Measurements from ENCODE around the gene PKIG. TPM values are rescaled to one million over a fixed set of nuclear protein-coding genes. Genes with fewer than 3 reads are reported as not detected.

Gene PKIG
- total and polyA plus RNA-seq, 2 experiments from 2014 or later: 29.7 to 33.2 TPM

DNA sequence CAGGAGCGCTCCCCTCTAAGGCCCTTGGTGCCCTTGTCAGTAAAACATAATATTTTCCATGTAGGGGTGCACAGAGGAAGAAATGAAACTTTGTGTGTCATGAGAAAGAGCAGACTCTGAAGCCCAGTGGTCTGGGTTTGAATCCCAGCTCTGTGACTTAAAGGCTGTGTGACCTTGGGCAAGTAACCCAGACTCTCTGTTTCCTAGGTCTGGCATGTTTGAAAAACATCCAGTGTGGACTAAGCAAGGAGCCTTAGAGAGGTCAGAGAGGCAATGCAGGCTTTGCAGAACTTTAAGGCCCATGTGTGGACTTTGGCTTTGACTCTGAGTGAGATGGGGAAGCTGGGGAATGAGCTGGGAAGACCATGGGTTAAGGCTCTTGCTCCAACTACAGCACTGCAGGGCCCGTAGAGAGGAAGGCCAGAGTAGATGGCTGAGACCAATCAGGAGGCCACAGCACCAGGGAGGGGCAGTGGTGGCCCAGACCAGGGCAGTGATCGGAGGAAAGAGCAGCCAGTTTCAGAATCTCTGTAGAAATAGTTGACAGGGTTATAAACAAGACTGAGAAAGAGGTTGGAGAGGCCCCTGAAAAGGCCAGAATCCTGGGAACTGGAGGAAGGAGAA is 50.9 kb downstream of the PKIG start:
- no peak overlapping the region for H3K27ac ChIP-seq (ENCODE audit: low read depth)
- no peak for ATAC-seq
- TF ChIP-seq POLR2AphosphoS5 (IDR thresholded peaks at IDR 0.05; ENCODE audit: low read depth) (no peak), EZH2phosphoT487 (IDR thresholded peaks at IDR 0.05; ENCODE audit: unreplicated experiment) (no peak), NANOG (IDR thresholded peaks at IDR 0.05; ENCODE audit: borderline replicate concordance) (no peak), CREB1 (CRISPR knock-in tag; IDR thresholded peaks at IDR 0.05; ENCODE audit: low read depth) (no peak), STAT1 (IDR thresholded peaks at IDR 0.05; ENCODE audit: unreplicated experiment) (no peak), ZNF114 (CRISPR knock-in tag; IDR thresholded peaks at IDR 0.05) (no peak), JUNB (IDR thresholded peaks at IDR 0.05; ENCODE audit: unreplicated experiment) (no peak), EZH2 (IDR thresholded peaks at IDR 0.05; ENCODE audit: low read depth, unreplicated experiment) (no peak), ZNF331 (CRISPR knock-in tag; IDR thresholded peaks at IDR 0.05; ENCODE audit: low read depth) (no peak)
- TF ChIP-seq, protein P1, sequence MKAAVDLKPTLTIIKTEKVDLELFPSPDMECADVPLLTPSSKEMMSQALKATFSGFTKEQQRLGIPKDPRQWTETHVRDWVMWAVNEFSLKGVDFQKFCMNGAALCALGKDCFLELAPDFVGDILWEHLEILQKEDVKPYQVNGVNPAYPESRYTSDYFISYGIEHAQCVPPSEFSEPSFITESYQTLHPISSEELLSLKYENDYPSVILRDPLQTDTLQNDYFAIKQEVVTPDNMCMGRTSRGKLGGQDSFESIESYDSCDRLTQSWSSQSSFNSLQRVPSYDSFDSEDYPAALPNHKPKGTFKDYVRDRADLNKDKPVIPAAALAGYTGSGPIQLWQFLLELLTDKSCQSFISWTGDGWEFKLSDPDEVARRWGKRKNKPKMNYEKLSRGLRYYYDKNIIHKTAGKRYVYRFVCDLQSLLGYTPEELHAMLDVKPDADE (IDR thresholded peaks at IDR 0.05): no peak
- TF ChIP-seq, protein P2, sequence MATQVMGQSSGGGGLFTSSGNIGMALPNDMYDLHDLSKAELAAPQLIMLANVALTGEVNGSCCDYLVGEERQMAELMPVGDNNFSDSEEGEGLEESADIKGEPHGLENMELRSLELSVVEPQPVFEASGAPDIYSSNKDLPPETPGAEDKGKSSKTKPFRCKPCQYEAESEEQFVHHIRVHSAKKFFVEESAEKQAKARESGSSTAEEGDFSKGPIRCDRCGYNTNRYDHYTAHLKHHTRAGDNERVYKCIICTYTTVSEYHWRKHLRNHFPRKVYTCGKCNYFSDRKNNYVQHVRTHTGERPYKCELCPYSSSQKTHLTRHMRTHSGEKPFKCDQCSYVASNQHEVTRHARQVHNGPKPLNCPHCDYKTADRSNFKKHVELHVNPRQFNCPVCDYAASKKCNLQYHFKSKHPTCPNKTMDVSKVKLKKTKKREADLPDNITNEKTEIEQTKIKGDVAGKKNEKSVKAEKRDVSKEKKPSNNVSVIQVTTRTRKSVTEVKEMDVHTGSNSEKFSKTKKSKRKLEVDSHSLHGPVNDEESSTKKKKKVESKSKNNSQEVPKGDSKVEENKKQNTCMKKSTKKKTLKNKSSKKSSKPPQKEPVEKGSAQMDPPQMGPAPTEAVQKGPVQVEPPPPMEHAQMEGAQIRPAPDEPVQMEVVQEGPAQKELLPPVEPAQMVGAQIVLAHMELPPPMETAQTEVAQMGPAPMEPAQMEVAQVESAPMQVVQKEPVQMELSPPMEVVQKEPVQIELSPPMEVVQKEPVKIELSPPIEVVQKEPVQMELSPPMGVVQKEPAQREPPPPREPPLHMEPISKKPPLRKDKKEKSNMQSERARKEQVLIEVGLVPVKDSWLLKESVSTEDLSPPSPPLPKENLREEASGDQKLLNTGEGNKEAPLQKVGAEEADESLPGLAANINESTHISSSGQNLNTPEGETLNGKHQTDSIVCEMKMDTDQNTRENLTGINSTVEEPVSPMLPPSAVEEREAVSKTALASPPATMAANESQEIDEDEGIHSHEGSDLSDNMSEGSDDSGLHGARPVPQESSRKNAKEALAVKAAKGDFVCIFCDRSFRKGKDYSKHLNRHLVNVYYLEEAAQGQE (IDR thresholded peaks at IDR 0.05; ENCODE audit: unreplicated experiment): no peak
- TF ChIP-seq, protein P3, sequence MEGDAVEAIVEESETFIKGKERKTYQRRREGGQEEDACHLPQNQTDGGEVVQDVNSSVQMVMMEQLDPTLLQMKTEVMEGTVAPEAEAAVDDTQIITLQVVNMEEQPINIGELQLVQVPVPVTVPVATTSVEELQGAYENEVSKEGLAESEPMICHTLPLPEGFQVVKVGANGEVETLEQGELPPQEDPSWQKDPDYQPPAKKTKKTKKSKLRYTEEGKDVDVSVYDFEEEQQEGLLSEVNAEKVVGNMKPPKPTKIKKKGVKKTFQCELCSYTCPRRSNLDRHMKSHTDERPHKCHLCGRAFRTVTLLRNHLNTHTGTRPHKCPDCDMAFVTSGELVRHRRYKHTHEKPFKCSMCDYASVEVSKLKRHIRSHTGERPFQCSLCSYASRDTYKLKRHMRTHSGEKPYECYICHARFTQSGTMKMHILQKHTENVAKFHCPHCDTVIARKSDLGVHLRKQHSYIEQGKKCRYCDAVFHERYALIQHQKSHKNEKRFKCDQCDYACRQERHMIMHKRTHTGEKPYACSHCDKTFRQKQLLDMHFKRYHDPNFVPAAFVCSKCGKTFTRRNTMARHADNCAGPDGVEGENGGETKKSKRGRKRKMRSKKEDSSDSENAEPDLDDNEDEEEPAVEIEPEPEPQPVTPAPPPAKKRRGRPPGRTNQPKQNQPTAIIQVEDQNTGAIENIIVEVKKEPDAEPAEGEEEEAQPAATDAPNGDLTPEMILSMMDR (conservative IDR thresholded peaks at IDR 0.05; ENCODE audit: low read depth in 2 of 2): no peak
- TF ChIP-seq, protein P4, sequence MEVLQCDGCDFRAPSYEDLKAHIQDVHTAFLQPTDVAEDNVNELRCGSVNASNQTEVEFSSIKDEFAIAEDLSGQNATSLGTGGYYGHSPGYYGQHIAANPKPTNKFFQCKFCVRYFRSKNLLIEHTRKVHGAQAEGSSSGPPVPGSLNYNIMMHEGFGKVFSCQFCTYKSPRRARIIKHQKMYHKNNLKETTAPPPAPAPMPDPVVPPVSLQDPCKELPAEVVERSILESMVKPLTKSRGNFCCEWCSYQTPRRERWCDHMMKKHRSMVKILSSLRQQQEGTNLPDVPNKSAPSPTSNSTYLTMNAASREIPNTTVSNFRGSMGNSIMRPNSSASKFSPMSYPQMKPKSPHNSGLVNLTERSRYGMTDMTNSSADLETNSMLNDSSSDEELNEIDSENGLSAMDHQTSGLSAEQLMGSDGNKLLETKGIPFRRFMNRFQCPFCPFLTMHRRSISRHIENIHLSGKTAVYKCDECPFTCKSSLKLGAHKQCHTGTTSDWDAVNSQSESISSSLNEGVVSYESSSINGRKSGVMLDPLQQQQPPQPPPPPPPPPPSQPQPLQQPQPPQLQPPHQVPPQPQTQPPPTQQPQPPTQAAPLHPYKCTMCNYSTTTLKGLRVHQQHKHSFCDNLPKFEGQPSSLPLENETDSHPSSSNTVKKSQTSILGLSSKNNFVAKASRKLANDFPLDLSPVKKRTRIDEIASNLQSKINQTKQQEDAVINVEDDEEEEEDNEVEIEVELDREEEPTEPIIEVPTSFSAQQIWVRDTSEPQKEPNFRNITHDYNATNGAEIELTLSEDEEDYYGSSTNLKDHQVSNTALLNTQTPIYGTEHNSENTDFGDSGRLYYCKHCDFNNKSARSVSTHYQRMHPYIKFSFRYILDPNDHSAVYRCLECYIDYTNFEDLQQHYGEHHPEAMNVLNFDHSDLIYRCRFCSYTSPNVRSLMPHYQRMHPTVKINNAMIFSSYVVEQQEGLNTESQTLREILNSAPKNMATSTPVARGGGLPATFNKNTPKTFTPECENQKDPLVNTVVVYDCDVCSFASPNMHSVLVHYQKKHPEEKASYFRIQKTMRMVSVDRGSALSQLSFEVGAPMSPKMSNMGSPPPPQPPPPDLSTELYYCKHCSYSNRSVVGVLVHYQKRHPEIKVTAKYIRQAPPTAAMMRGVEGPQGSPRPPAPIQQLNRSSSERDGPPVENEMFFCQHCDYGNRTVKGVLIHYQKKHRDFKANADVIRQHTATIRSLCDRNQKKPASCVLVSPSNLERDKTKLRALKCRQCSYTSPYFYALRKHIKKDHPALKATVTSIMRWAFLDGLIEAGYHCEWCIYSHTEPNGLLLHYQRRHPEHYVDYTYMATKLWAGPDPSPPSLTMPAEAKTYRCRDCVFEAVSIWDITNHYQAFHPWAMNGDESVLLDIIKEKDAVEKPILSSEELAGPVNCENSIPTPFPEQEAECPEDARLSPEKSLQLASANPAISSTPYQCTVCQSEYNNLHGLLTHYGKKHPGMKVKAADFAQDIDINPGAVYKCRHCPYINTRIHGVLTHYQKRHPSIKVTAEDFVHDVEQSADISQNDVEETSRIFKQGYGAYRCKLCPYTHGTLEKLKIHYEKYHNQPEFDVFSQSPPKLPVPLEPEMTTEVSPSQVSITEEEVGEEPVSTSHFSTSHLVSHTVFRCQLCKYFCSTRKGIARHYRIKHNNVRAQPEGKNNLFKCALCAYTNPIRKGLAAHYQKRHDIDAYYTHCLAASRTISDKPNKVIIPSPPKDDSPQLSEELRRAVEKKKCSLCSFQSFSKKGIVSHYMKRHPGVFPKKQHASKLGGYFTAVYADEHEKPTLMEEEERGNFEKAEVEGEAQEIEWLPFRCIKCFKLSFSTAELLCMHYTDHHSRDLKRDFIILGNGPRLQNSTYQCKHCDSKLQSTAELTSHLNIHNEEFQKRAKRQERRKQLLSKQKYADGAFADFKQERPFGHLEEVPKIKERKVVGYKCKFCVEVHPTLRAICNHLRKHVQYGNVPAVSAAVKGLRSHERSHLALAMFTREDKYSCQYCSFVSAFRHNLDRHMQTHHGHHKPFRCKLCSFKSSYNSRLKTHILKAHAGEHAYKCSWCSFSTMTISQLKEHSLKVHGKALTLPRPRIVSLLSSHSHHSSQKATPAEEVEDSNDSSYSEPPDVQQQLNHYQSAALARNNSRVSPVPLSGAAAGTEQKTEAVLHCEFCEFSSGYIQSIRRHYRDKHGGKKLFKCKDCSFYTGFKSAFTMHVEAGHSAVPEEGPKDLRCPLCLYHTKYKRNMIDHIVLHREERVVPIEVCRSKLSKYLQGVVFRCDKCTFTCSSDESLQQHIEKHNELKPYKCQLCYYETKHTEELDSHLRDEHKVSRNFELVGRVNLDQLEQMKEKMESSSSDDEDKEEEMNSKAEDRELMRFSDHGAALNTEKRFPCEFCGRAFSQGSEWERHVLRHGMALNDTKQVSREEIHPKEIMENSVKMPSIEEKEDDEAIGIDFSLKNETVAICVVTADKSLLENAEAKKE (CRISPR knock-in tag; IDR thresholded peaks at IDR 0.05): no peak
- H3K36me3 Mint-ChIP-seq (ENCODE audit: low read depth): peaks cover 10% of the 10 kb centered on the region
- H3F3A ChIP-seq (replicated peaks; ENCODE audit: low read depth): no peaks in the 10 kb centered on the region
- H2AFZ ChIP-seq: no peak overlapping the region
- H3K4me1 ChIP-seq (ENCODE audit: insufficient read depth): peaks cover 5% of the 10 kb centered on the region
- no peaks in the 10 kb centered on the region for H4K20me1 ChIP-seq (replicated peaks; ENCODE audit: insufficient read depth)
- no peak overlapping the region for H3K27ac Mint-ChIP-seq
- H3K36me3 ChIP-seq (ENCODE audit: insufficient read depth): no peaks in the 10 kb centered on the region
- peaks cover 7% of the 10 kb centered on the region; the same call in 2 of the 3 replicates for H3K9me3 Mint-ChIP-seq
- no peaks in the 10 kb centered on the region for H3K9me2 ChIP-seq (ENCODE audit: insufficient read depth)
- no peak overlapping the region for H3K4me3 Mint-ChIP-seq
- no peaks in the 10 kb centered on the region for H3K79me2 ChIP-seq (replicated peaks; ENCODE audit: insufficient read depth)
- H3K27me3 Mint-ChIP-seq (ENCODE audit: insufficient read depth, low read depth, poor library complexity): peaks cover 4% of the 10 kb centered on the region
- no peak overlapping the region for H3K4me3 ChIP-seq
- H3K27me3 ChIP-seq (ENCODE audit: insufficient read depth): no peaks in the 10 kb centered on the region
- peaks cover 10% of the 10 kb centered on the region for H3K4me1 Mint-ChIP-seq
- no peak overlapping the region for H3K4me2 ChIP-seq
- DNase-seq (ENCODE audit: low spot score): no peak

All from GM23338 (cell line).